Measurements from ENCODE around the gene KL.

GRCh38 chr13:33040090-33040489, 23.9 kb downstream of the KL start:
- TF ChIP-seq CTCF (IDR thresholded peaks at IDR 0.05 in 4 of 5, conservative IDR thresholded peaks at IDR 0.05 in 1 of 5), result no peak
- no peak for TF ChIP-seq POLR2A (IDR thresholded peaks at IDR 0.05)

Measured in gastrocnemius medialis (tissue), 4 donors.